ENCODE data around the gene ZNF638.

GRCh38 chr2:71466301-71467179 is 135.0 kb downstream of the ZNF638 start:
- TF ChIP-seq, protein P1, sequence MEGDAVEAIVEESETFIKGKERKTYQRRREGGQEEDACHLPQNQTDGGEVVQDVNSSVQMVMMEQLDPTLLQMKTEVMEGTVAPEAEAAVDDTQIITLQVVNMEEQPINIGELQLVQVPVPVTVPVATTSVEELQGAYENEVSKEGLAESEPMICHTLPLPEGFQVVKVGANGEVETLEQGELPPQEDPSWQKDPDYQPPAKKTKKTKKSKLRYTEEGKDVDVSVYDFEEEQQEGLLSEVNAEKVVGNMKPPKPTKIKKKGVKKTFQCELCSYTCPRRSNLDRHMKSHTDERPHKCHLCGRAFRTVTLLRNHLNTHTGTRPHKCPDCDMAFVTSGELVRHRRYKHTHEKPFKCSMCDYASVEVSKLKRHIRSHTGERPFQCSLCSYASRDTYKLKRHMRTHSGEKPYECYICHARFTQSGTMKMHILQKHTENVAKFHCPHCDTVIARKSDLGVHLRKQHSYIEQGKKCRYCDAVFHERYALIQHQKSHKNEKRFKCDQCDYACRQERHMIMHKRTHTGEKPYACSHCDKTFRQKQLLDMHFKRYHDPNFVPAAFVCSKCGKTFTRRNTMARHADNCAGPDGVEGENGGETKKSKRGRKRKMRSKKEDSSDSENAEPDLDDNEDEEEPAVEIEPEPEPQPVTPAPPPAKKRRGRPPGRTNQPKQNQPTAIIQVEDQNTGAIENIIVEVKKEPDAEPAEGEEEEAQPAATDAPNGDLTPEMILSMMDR (tag by site-specific recombination; IDR thresholded peaks at IDR 0.05) = 0 out of 2 replicates have a peak, but pooled peaks have one; percentile 20
- TF ChIP-seq ZBTB1 (tag by site-specific recombination; IDR thresholded peaks at IDR 0.05) (no peak), TCF7L2 (IDR thresholded peaks at IDR 0.05; ENCODE audit: borderline replicate concordance, low read depth, low read length) (no peak)
